K562 (cell line): Measurements from ENCODE around the gene HEMGN. TPM values are rescaled to one million over a fixed set of nuclear protein-coding genes. Genes with fewer than 3 reads are reported as not detected.
A peak's percentile ranks its signal among the peaks of the same experiment; 100 is the strongest.

Source experiments
- COPS2 ChIP-seq: fragments of 450-650 bp; conservative IDR thresholded peaks from 2 replicates; pipeline ENCODE4 v1.6.1; 2016; ENCODE audit warnings: mild to moderate bottlenecking, moderate library complexity
- EGR1 ChIP-seq: fragments of 450-650 bp; conservative IDR thresholded peaks from 2 replicates; pipeline ENCODE4 v1.6.1; 2017; ENCODE audit warnings: mild to moderate bottlenecking
- HDAC8 ChIP-seq: fragments of 450-650 bp; IDR thresholded peaks from 2 replicates; pipeline ENCODE4 v1.6.1; 2016; ENCODE audit warnings: mild to moderate bottlenecking, missing genetic modification characterization, moderate library complexity, missing compliant biosample characterization
- ILK ChIP-seq: fragments of 450-650 bp; IDR thresholded peaks from 2 replicates; pipeline ENCODE4 v1.6.1; 2016; ENCODE audit warnings: missing genetic modification characterization, low read depth, mild to moderate bottlenecking, missing compliant biosample characterization, moderate library complexity, borderline replicate concordance
- MBD1 ChIP-seq: fragments of 250-450 bp; sonication (Bioruptor Pico); IDR thresholded peaks from 2 replicates; pipeline ENCODE4 v1.8.0; 2022; ENCODE audit warnings: inconsistent platforms
- POLR2H ChIP-seq: IDR thresholded peaks from 2 replicates; pipeline ENCODE4 v1.6.1; 2016; ENCODE audit warnings: missing genetic modification characterization, low read depth, mild to moderate bottlenecking, control low read depth, missing compliant biosample characterization, moderate library complexity
- RBM14 ChIP-seq: fragments of 200-400 bp; formaldehyde crosslinking; IDR thresholded peaks from 2 replicates; pipeline ENCODE4 v1.6.1; 2018; ENCODE audit warnings: low read depth, mild to moderate bottlenecking, low read length, moderate library complexity, borderline replicate concordance; ENCODE audit not compliant: insufficient read depth
- RBM34 ChIP-seq: fragments of 200-400 bp; formaldehyde crosslinking; IDR thresholded peaks from 2 replicates; pipeline ENCODE4 v1.6.1; 2018; ENCODE audit warnings: low read length, borderline replicate concordance; ENCODE audit not compliant: insufficient read depth
- SNIP1 ChIP-seq: fragments of 450-650 bp; IDR thresholded peaks from 2 replicates; pipeline ENCODE4 v1.7.1; 2017; ENCODE audit warnings: low read depth, mild to moderate bottlenecking
- ZNF121 ChIP-seq: sonication (generic); formaldehyde crosslinking; conservative IDR thresholded peaks from 2 replicates; pipeline ENCODE4 v1.8.0; 2022; ENCODE audit warnings: missing genetic modification reagents
- ZNF551 ChIP-seq: fragments of 250-450 bp; sonication (Bioruptor Pico); IDR thresholded peaks from 2 replicates; pipeline ENCODE4 v1.5.0; 2021; ENCODE audit warnings: mild to moderate bottlenecking, moderate library complexity
- polyA plus RNA-seq, 8 experiments: library from polyadenylated mRNA; depleted of rRNA in 4 of 8; stranded (reverse) in 5 of 8; unstranded in 3 of 8; fragments of >200 nt; fragmentation: Nextera tagmentation in 2 of 8; fragmentation: Illumina TruSeq in 1 of 8; extraction: Ambion mirVana in 2 of 8; extraction: Trizol in 1 of 8; gene quantifications; 2 replicates each; pipeline versions ENCODE4 v1.2.1 to v1.2.3, GENCODE V29; 2011 to 2014; ENCODE audit warnings: inconsistent platforms in 1 of 8, missing spikeins in 1 of 8
- total RNA-seq, 7 experiments: library from RNA; depleted of rRNA in 6 of 7; stranded (reverse); fragments of >200 nt in 6 of 7; fragmentation: Illumina TruSeq in 2 of 7; extraction: Trizol in 2 of 7; gene quantifications; 2 replicates each; pipeline versions ENCODE4 v1.2.1 to v1.2.3, GENCODE V29; 2011 to 2021; ENCODE audit warnings: low replicate concordance in 1 of 7
- TF ChIP-seq, protein P1 (sequence below), 2 experiments: fragments of 450-650 bp; formaldehyde crosslinking in 1 of 2; IDR thresholded peaks; 2 replicates each; pipeline versions ENCODE4 v1.4.0 to v1.6.1; 2014 to 2020; ENCODE audit warnings: mild to moderate bottlenecking in 2 of 2, borderline replicate concordance in 1 of 2, low read depth in 1 of 2
- TF ChIP-seq, protein P2 (sequence below): sonication (generic); formaldehyde crosslinking; IDR thresholded peaks from 2 replicates; pipeline ENCODE4 v1.8.0; 2022; ENCODE audit warnings: missing genetic modification reagents, mild to moderate bottlenecking, borderline replicate concordance

The HEMGN gene
- total and polyA plus RNA-seq, 9 of the 15 experiments (the other 6 are each of a cell fraction or from before 2014, with no cell fraction given) = 56.3 to 258 (median 137) TPM

- TF ChIP-seq, protein P1, sequence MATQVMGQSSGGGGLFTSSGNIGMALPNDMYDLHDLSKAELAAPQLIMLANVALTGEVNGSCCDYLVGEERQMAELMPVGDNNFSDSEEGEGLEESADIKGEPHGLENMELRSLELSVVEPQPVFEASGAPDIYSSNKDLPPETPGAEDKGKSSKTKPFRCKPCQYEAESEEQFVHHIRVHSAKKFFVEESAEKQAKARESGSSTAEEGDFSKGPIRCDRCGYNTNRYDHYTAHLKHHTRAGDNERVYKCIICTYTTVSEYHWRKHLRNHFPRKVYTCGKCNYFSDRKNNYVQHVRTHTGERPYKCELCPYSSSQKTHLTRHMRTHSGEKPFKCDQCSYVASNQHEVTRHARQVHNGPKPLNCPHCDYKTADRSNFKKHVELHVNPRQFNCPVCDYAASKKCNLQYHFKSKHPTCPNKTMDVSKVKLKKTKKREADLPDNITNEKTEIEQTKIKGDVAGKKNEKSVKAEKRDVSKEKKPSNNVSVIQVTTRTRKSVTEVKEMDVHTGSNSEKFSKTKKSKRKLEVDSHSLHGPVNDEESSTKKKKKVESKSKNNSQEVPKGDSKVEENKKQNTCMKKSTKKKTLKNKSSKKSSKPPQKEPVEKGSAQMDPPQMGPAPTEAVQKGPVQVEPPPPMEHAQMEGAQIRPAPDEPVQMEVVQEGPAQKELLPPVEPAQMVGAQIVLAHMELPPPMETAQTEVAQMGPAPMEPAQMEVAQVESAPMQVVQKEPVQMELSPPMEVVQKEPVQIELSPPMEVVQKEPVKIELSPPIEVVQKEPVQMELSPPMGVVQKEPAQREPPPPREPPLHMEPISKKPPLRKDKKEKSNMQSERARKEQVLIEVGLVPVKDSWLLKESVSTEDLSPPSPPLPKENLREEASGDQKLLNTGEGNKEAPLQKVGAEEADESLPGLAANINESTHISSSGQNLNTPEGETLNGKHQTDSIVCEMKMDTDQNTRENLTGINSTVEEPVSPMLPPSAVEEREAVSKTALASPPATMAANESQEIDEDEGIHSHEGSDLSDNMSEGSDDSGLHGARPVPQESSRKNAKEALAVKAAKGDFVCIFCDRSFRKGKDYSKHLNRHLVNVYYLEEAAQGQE (IDR thresholded peaks at IDR 0.05; ENCODE audit: borderline replicate concordance) = peak; percentile 50
- TF ChIP-seq, protein P1 (CRISPR knock-in tag; IDR thresholded peaks at IDR 0.05; ENCODE audit: low read depth) = peak; percentile 44; the same call in 1 of the 2 replicates
- peak; percentile 95; the same call in 1 of the 2 replicates for TF ChIP-seq RBM14
- TF ChIP-seq RBM34 = no peak
- TF ChIP-seq COPS2 = no peak
- TF ChIP-seq MBD1 (CRISPR knock-in tag) = no peak
- no peak for TF ChIP-seq ILK
- TF ChIP-seq ZNF551 (CRISPR knock-in tag) = no peak
- TF ChIP-seq, protein P2, sequence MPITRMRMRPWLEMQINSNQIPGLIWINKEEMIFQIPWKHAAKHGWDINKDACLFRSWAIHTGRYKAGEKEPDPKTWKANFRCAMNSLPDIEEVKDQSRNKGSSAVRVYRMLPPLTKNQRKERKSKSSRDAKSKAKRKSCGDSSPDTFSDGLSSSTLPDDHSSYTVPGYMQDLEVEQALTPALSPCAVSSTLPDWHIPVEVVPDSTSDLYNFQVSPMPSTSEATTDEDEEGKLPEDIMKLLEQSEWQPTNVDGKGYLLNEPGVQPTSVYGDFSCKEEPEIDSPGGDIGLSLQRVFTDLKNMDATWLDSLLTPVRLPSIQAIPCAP (CRISPR knock-in tag) = no peak
- TF ChIP-seq EGR1 = peak; percentile 92
- no peak for TF ChIP-seq POLR2H (tag)
- peak; percentile 85; the same call in 1 of the 2 replicates for TF ChIP-seq HDAC8
- TF ChIP-seq SNIP1 = peak; percentile 71; the same call in 1 of the 2 replicates
- no peak for TF ChIP-seq ZNF121
These were observed 45.0 kb upstream of the HEMGN start, which contains the start of gene ANP32B (continued) for GRCh38 chr9:97982683-97983588.
